HG03571 (cell line): Measurements from ENCODE around the gene MAP3K4.
"Not testable (repeated sequence)": the region's sequence is repeated elsewhere in the genome, so short reads cannot be mapped to it uniquely, and the experiment has no call there.

ENCODE experiments used
- ATAC-seq: cut with Tn5 transposase; IDR thresholded peaks from one replicate; pipeline ENCODE4 v1.9.1; 2021; ENCODE audit not compliant: unreplicated experiment

Gene MAP3K4

GRCh38 chr6:160972111-160972510, 19.5 kb upstream of the MAP3K4 start:
- ATAC-seq, result no peak

GRCh38 chr6:160972594-160972993, 19.0 kb upstream of the MAP3K4 start:
- ATAC-seq, result not testable (repeated sequence)

GRCh38 chr6:160973311-160974250, 18.0 kb upstream of the MAP3K4 start:
- no peak for ATAC-seq

GRCh38 chr6:160974304-160974771, 17.2 kb upstream of the MAP3K4 start:
- no peak for ATAC-seq

GRCh38 chr6:160975162-160975561, 16.4 kb upstream of the MAP3K4 start:
- no peak for ATAC-seq

- ATAC-seq, result not testable (repeated sequence)
Measured at GRCh38 chr6:160975961-160976360, 15.6 kb upstream of the MAP3K4 start.

- ATAC-seq, result no peak
Measured at GRCh38 chr6:160978141-160978901, 13.2 kb upstream of the MAP3K4 start.

- no peak for ATAC-seq
Measured at GRCh38 chr6:160979061-160979708, 12.4 kb upstream of the MAP3K4 start.

GRCh38 chr6:160983377-160983948, 8.1 kb upstream of the MAP3K4 start:
- ATAC-seq, result not testable (repeated sequence)

GRCh38 chr6:160986851-160987250, 4.7 kb upstream of the MAP3K4 start:
- no peak for ATAC-seq

GRCh38 chr6:160987265-160987664, 4.3 kb upstream of the MAP3K4 start:
- no peak for ATAC-seq

- no peak for ATAC-seq
Measured at GRCh38 chr6:160990847-160991405, 643 bp upstream of the MAP3K4 start.

- peak; percentile 40 for ATAC-seq
Measured at GRCh38 chr6:160992061-160992979, 751 bp downstream of the MAP3K4 start.

GRCh38 chr6:160992980-160993314, 1.4 kb downstream of the MAP3K4 start:
- no peak for ATAC-seq

GRCh38 chr6:160995271-160995670, 3.7 kb downstream of the MAP3K4 start:
- ATAC-seq, result no peak

GRCh38 chr6:160996131-160996601, 4.6 kb downstream of the MAP3K4 start:
- no peak for ATAC-seq

GRCh38 chr6:160998217-160998616, 6.6 kb downstream of the MAP3K4 start:
- no peak for ATAC-seq

GRCh38 chr6:160998766-160999165, 7.2 kb downstream of the MAP3K4 start:
- no peak for ATAC-seq

GRCh38 chr6:160999516-160999915, 7.9 kb downstream of the MAP3K4 start:
- no peak for ATAC-seq

GRCh38 chr6:161000632-161001031, 9.1 kb downstream of the MAP3K4 start:
- no peak for ATAC-seq
